IMR-90 (cell line): Measurements from ENCODE around the gene MS4A2. TPM values are rescaled to one million over a fixed set of nuclear protein-coding genes. Genes with fewer than 3 reads are reported as not detected.

Experiments used
- ATAC-seq: fragments of 200-7000 bp; cut with Tn5 transposase; 2 replicates; pipeline ENCODE4 v1.9.1; 2020; ENCODE audit warnings: low read depth, mild to moderate bottlenecking, moderate library complexity
- BruUV-seq: library from RNA; stranded (reverse); fragments of 400-500 nt; replicated peaks from 2 replicates; lab custom pipeline; 2021; lab: Mats Ljungman, UMichigan
- CTCF ChIA-PET: fragments of 300-600 bp; formaldehyde crosslinking; extraction: SDS; loops from one replicate; lab custom pipeline; 2021; ENCODE audit warnings: antibody characterized with exemption; lab: Yijun Ruan, JAX
- POLR2A ChIA-PET: fragments of 300-600 bp; sonication (Branson Sonifier 250); formaldehyde crosslinking; loops from one replicate; lab custom pipeline; 2022; ENCODE audit warnings: antibody characterized with exemption; ENCODE audit not compliant: unreplicated experiment; lab: Charles Lee
- DNase-seq: peaks from one replicate; pipeline ENCODE4 v3.0.0; 2013
- H2AFZ ChIP-seq: replicated peaks from 2 replicates; pipeline ENCODE3; 2013; ENCODE audit warnings: low read length, mild to moderate bottlenecking; ENCODE audit not compliant: poor library complexity
- H2AK5ac ChIP-seq: 2 replicates; pipeline ENCODE4 v1.6.1; 2013; ENCODE audit warnings: low read depth, low read length, inconsistent platforms
- H2AK9ac ChIP-seq: replicated peaks from 2 replicates; pipeline ENCODE3; 2013; ENCODE audit warnings: mild to moderate bottlenecking, low read depth, low read length, moderate library complexity; ENCODE audit not compliant: poor library complexity
- H2BK120ac ChIP-seq: 2 replicates; pipeline ENCODE4 v1.6.1; 2013; ENCODE audit warnings: low read depth, low read length, inconsistent platforms
- H2BK15ac ChIP-seq: 3 replicates; pipeline ENCODE4 v1.6.1; 2013; ENCODE audit warnings: low read depth, low read length, inconsistent platforms
- H2BK20ac ChIP-seq: 2 replicates; pipeline ENCODE4 v1.6.1; 2013; ENCODE audit warnings: low read depth, mild to moderate bottlenecking, inconsistent platforms, low read length, moderate library complexity
- H2BK5ac ChIP-seq: 2 replicates; pipeline ENCODE4 v1.6.1; 2013; ENCODE audit warnings: mild to moderate bottlenecking, low read depth, low read length, inconsistent platforms; ENCODE audit not compliant: poor library complexity, severe bottlenecking
- H3K14ac ChIP-seq: replicated peaks from 2 replicates; pipeline ENCODE4 v1.6.1; 2013; ENCODE audit warnings: low read depth, low read length, inconsistent platforms
- H3K18ac ChIP-seq: 2 replicates; pipeline ENCODE4 v1.6.1; 2013; ENCODE audit warnings: low read depth, low read length, control low read depth
- H3K23ac ChIP-seq: 2 replicates; pipeline ENCODE4 v1.6.1; 2013; ENCODE audit warnings: low read depth, low read length, inconsistent platforms
- H3K27ac ChIP-seq: 2 replicates; pipeline ENCODE4 v1.5.1; 2013; ENCODE audit warnings: mild to moderate bottlenecking, control low read depth, low read length; ENCODE audit not compliant: insufficient read depth
- H3K27me3 ChIP-seq: 2 replicates; pipeline ENCODE4 v1.6.1; 2013; ENCODE audit warnings: low read length; ENCODE audit not compliant: control insufficient read depth, insufficient read depth
- H3K36me3 ChIP-seq: 2 replicates; pipeline ENCODE4 v1.6.1; 2013; ENCODE audit warnings: low read length, mixed read lengths; ENCODE audit not compliant: control insufficient read depth, insufficient read depth
- H3K4ac ChIP-seq: 2 replicates; pipeline ENCODE4 v1.6.1; 2013; ENCODE audit warnings: low read depth, low read length, inconsistent platforms
- H3K4me1 ChIP-seq: 2 replicates; pipeline ENCODE4 v1.6.1; 2013; ENCODE audit warnings: low read length, mixed read lengths; ENCODE audit not compliant: control insufficient read depth, insufficient read depth
- H3K4me2 ChIP-seq: 2 replicates; pipeline ENCODE4 v1.6.1; 2013; ENCODE audit warnings: low read depth, mild to moderate bottlenecking, control low read depth, low read length, moderate library complexity
- H3K4me3 ChIP-seq: 2 replicates; pipeline ENCODE4 v1.5.1; 2013; ENCODE audit warnings: low read depth, mild to moderate bottlenecking, control low read depth, low read length, moderate library complexity; ENCODE audit not compliant: insufficient read depth
- H3K56ac ChIP-seq: 2 replicates; pipeline ENCODE4 v1.6.1; 2013; ENCODE audit warnings: low read length, inconsistent platforms; ENCODE audit not compliant: insufficient read depth; ENCODE audit errors: extremely low read depth
- H3K79me1 ChIP-seq, 2 experiments: 2 replicates each; pipeline ENCODE4 v1.6.1; 2013; ENCODE audit warnings: low read length in 2 of 2, inconsistent platforms in 1 of 2, low read depth in 1 of 2
- H3K9ac ChIP-seq: 2 replicates; pipeline ENCODE4 v1.6.1; 2013; ENCODE audit warnings: low read depth, low read length, control low read depth
- H3K9me1 ChIP-seq: 2 replicates; pipeline ENCODE4 v1.6.1; 2013; ENCODE audit warnings: low read length, inconsistent platforms; ENCODE audit not compliant: insufficient read depth
- H3K9me3 ChIP-seq: 2 replicates; pipeline ENCODE4 v1.6.1; 2013; ENCODE audit warnings: low read length; ENCODE audit not compliant: control insufficient read depth, insufficient read depth
- H4K20me1 ChIP-seq: 2 replicates; pipeline ENCODE4 v1.6.1; 2013; ENCODE audit warnings: low read length, inconsistent platforms; ENCODE audit not compliant: insufficient read depth
- H4K5ac ChIP-seq: 2 replicates; pipeline ENCODE4 v1.6.1; 2013; ENCODE audit warnings: mild to moderate bottlenecking, low read depth, low read length, control low read depth
- H4K8ac ChIP-seq, 2 experiments: 2 replicates each; pipeline ENCODE4 v1.6.1; 2013; ENCODE audit warnings: low read depth in 2 of 2, low read length in 2 of 2, control low read depth in 1 of 2, inconsistent platforms in 1 of 2
- H4K91ac ChIP-seq: 2 replicates; pipeline ENCODE4 v1.6.1; 2013; ENCODE audit warnings: low read depth, low read length, inconsistent platforms; ENCODE audit not compliant: insufficient read depth
- BHLHE40 ChIP-seq: fragments of 150-350 bp; IDR thresholded peaks from 2 replicates; pipeline ENCODE4 v1.6.1; 2016; ENCODE audit warnings: mild to moderate bottlenecking, low read depth, low read length
- CEBPB ChIP-seq: IDR thresholded peaks from 2 replicates; pipeline ENCODE4 v1.6.1; 2012; ENCODE audit warnings: low read depth, low read length, improper control_type of control experiment
- CHD1 ChIP-seq: IDR thresholded peaks from 2 replicates; pipeline ENCODE4 v1.6.1; 2012; ENCODE audit warnings: low read depth, low read length, improper control_type of control experiment
- FOS ChIP-seq: fragments of 150-350 bp; IDR thresholded peaks from 2 replicates; pipeline ENCODE4 v1.6.1; 2016; ENCODE audit warnings: low read depth, low read length
- MAFK ChIP-seq: IDR thresholded peaks from 2 replicates; pipeline ENCODE4 v1.6.1; 2012; ENCODE audit warnings: low read depth, low read length, improper control_type of control experiment
- MAZ ChIP-seq: IDR thresholded peaks from 2 replicates; pipeline ENCODE4 v1.6.1; 2012; ENCODE audit warnings: low read depth, mild to moderate bottlenecking, low read length, improper control_type of control experiment, moderate library complexity, borderline replicate concordance
- MXI1 ChIP-seq: IDR thresholded peaks from 2 replicates; pipeline ENCODE4 v1.6.1; 2012; ENCODE audit warnings: low read depth, mild to moderate bottlenecking, low read length, moderate library complexity, borderline replicate concordance
- NFE2L2 ChIP-seq: fragments of 150-350 bp; IDR thresholded peaks from 2 replicates; pipeline ENCODE4 v1.6.1; 2016; ENCODE audit warnings: low read depth, mild to moderate bottlenecking, low read length
- POLR2A ChIP-seq: IDR thresholded peaks from 2 replicates; pipeline ENCODE4 v1.6.1; 2012; ENCODE audit warnings: mild to moderate bottlenecking, low read depth, low read length
- RAD21 ChIP-seq: IDR thresholded peaks from 2 replicates; pipeline ENCODE4 v1.6.1; 2012; ENCODE audit warnings: low read length, improper control_type of control experiment
- RCOR1 ChIP-seq: IDR thresholded peaks from 2 replicates; pipeline ENCODE4 v1.6.1; 2012; ENCODE audit warnings: mild to moderate bottlenecking, low read length, improper control_type of control experiment; ENCODE audit not compliant: insufficient replicate concordance
- RFX5 ChIP-seq: IDR thresholded peaks from 2 replicates; pipeline ENCODE4 v1.8.0; 2012; ENCODE audit warnings: low read depth, mild to moderate bottlenecking, low read length, moderate library complexity
- SMC3 ChIP-seq: fragments of 150-350 bp; IDR thresholded peaks from 2 replicates; pipeline ENCODE4 v1.6.1; 2016; ENCODE audit warnings: low read depth, mild to moderate bottlenecking, antibody characterized with exemption, low read length, moderate library complexity
- WGBS, 2 experiments: methylation state at CpG; one replicate each; pipeline versions ENCODE4 v1.1.5 to v1.1.7; 2013; ENCODE audit warnings: missing lambda C conversion rate in 2 of 2; ENCODE audit not compliant: insufficient read length in 1 of 2; ENCODE audit errors: extremely low coverage in 2 of 2; 5-methylcytosine and 5-hydroxymethylcytosine counted together
- dilution Hi-C: fragments of 300-500 bp; cut with HindIII; formaldehyde crosslinking; loops from one replicate; pipeline ENCODE4 v1.14.3; 2018; ENCODE audit warnings: low sequenced_read_pairs; ENCODE audit not compliant: unreplicated experiment
- in situ Hi-C: fragments of 300-500 bp; cut with MboI; formaldehyde crosslinking; loops from 3 replicates; pipeline ENCODE4 v1.14.3; 2019; ENCODE audit warnings: low sequenced_read_pairs, inconsistent platforms, mixed read lengths
- intact Hi-C: fragments of 100-400 bp; cut with micrococcal nuclease; formaldehyde crosslinking; loops from 2 replicates; pipeline ENCODE4 v1.10.0; 2022
- polyA plus RNA-seq, 3 experiments: library from polyadenylated mRNA; depleted of rRNA; stranded (reverse); fragments of >200 nt; gene quantifications; 2 replicates each; pipeline ENCODE4 v1.2.3, GENCODE V29; 2012; ENCODE audit warnings: low replicate concordance in 1 of 3
- total RNA-seq: library from RNA; depleted of rRNA; stranded (reverse); fragments of >200 nt; gene quantifications from 2 replicates; pipeline ENCODE4 v1.2.3, GENCODE V29; 2012
- TF ChIP-seq, protein P1 (sequence below): fragments of 150-350 bp; IDR thresholded peaks from 2 replicates; pipeline ENCODE4 v1.6.1; 2017; ENCODE audit warnings: mild to moderate bottlenecking, antibody characterized with exemption, low read length, low read depth
- TF ChIP-seq, protein P2 (sequence below): fragments of 150-350 bp; IDR thresholded peaks from 2 replicates; pipeline ENCODE4 v1.6.1; 2016; ENCODE audit warnings: low read depth, mild to moderate bottlenecking, low read length, moderate library complexity, borderline replicate concordance
- TF ChIP-seq, protein P3 (sequence below): conservative IDR thresholded peaks from 2 replicates; pipeline ENCODE4 v1.5.1; 2012; ENCODE audit warnings: mild to moderate bottlenecking, low read depth, low read length, improper control_type of control experiment

MS4A2 gene
- total and polyA plus RNA-seq, 2 of the 4 experiments (the other 2 are of a cell fraction), result not detected

DNA sequence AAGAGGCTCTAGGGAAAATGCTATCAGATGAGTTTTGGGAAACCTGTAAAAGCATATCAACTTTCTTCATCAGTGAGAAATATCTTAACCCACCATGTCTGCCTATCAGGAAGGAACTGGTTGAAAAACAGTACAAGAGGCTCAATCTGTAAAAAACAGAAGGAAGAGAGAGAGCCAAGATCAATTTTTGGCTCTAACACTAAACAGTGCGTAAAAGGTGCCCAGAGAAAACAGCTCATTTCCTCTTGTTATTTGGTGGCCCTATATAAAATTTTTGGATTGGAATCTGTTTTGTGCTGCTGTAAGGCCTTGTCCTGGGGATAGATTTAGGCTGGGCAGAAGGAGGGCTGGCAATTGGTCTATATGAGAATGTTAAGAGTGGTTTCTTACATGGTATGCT is 12.1 kb downstream of the MS4A2 start:
- H3K9me3 ChIP-seq, result 0 out of 2 replicates have a peak, but pooled peaks cover 4% of the 10 kb centered on the region
- H3K4ac ChIP-seq, result no peak overlapping the region
- no peak overlapping the region for H2AK5ac ChIP-seq
- no peak overlapping the region for H2BK5ac ChIP-seq
- no peaks in the 10 kb centered on the region for H3K36me3 ChIP-seq
- no CpG with 5 or more reads among the region's 1 CpG for WGBS, 2 experiments
- dilution Hi-C loops, result no loop called here
- no peak overlapping the region for H4K91ac ChIP-seq
- H3K4me3 ChIP-seq, result no peak overlapping the region
- no peak overlapping the region for H3K27ac ChIP-seq
- H2BK15ac ChIP-seq, result no peak overlapping the region
- H2BK20ac ChIP-seq, result no peak overlapping the region
- H3K23ac ChIP-seq, result no peak overlapping the region
- H3K9ac ChIP-seq, result no peak overlapping the region
- no peaks in the 10 kb centered on the region for H3K9me1 ChIP-seq
- no peaks in the 10 kb centered on the region for H3K4me1 ChIP-seq
- H3K4me2 ChIP-seq, result no peak overlapping the region
- no peak overlapping the region for H3K18ac ChIP-seq
- no peak for ATAC-seq
- CTCF ChIA-PET, result no interaction called here
- H4K5ac ChIP-seq, result no peak overlapping the region
- intact Hi-C loops, result no loop called here
- H2BK120ac ChIP-seq, result no peak overlapping the region
- TF ChIP-seq POLR2A (no peak), SMC3 (no peak), MAFK (no peak), NFE2L2 (no peak), RCOR1 (no peak), MXI1 (no peak), MAZ (no peak), CEBPB (no peak), RAD21 (no peak), FOS (no peak), CHD1 (no peak), RFX5 (no peak), BHLHE40 (no peak)
- TF ChIP-seq, protein P1, sequence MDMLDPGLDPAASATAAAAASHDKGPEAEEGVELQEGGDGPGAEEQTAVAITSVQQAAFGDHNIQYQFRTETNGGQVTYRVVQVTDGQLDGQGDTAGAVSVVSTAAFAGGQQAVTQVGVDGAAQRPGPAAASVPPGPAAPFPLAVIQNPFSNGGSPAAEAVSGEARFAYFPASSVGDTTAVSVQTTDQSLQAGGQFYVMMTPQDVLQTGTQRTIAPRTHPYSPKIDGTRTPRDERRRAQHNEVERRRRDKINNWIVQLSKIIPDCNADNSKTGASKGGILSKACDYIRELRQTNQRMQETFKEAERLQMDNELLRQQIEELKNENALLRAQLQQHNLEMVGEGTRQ, result no peak
- TF ChIP-seq, protein P2, sequence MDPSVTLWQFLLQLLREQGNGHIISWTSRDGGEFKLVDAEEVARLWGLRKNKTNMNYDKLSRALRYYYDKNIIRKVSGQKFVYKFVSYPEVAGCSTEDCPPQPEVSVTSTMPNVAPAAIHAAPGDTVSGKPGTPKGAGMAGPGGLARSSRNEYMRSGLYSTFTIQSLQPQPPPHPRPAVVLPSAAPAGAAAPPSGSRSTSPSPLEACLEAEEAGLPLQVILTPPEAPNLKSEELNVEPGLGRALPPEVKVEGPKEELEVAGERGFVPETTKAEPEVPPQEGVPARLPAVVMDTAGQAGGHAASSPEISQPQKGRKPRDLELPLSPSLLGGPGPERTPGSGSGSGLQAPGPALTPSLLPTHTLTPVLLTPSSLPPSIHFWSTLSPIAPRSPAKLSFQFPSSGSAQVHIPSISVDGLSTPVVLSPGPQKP, result no peak
- TF ChIP-seq, protein P3, sequence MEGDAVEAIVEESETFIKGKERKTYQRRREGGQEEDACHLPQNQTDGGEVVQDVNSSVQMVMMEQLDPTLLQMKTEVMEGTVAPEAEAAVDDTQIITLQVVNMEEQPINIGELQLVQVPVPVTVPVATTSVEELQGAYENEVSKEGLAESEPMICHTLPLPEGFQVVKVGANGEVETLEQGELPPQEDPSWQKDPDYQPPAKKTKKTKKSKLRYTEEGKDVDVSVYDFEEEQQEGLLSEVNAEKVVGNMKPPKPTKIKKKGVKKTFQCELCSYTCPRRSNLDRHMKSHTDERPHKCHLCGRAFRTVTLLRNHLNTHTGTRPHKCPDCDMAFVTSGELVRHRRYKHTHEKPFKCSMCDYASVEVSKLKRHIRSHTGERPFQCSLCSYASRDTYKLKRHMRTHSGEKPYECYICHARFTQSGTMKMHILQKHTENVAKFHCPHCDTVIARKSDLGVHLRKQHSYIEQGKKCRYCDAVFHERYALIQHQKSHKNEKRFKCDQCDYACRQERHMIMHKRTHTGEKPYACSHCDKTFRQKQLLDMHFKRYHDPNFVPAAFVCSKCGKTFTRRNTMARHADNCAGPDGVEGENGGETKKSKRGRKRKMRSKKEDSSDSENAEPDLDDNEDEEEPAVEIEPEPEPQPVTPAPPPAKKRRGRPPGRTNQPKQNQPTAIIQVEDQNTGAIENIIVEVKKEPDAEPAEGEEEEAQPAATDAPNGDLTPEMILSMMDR, result no peak
- H4K8ac ChIP-seq, result no peak overlapping the region
- BruUV-seq, result no TSS peak
- in situ Hi-C loops, result no loop called here
- POLR2A ChIA-PET, result no interaction called here
- no peak for DNase-seq
- H4K20me1 ChIP-seq, result no peaks in the 10 kb centered on the region
- no peak overlapping the region for H2AK9ac ChIP-seq
- no peak overlapping the region for H3K14ac ChIP-seq
- H2AFZ ChIP-seq, result no peak overlapping the region
- H3K56ac ChIP-seq, result no peak overlapping the region
- no peaks in the 10 kb centered on the region for H3K79me1 ChIP-seq
- no peaks in the 10 kb centered on the region for H3K27me3 ChIP-seq
